ENCODE measurements around the gene MEN1.

MEN1 gene

GRCh38 chr11:64788321-64789215 is 21.8 kb downstream of the MEN1 start:
- Histone ChIP-seq H4K20me1 (ENCODE audit: insufficient read depth, low read length) (no peaks in the 10 kb centered on the region), H3K27ac (ENCODE audit: low read length) (no peak overlapping the region), H2AFZ (ENCODE audit: low read length) (no peak overlapping the region), H3K4me1 (ENCODE audit: low read length) (no peaks in the 10 kb centered on the region), H3K9me2 (replicated peaks; ENCODE audit: insufficient read depth, low read length) (no peaks in the 10 kb centered on the region), H3K4me2 (ENCODE audit: low read depth, low read length) (no peak overlapping the region), H3K9me3 (replicated peaks; ENCODE audit: insufficient read depth, low read length) (no peaks in the 10 kb centered on the region), H3K4me3 (ENCODE audit: low read length) (no peak overlapping the region), H3F3A (ENCODE audit: insufficient read depth, low read length) (no peaks in the 10 kb centered on the region), H3K79me2 (ENCODE audit: low read length) (no peaks in the 10 kb centered on the region), H3K9ac (ENCODE audit: low read length) (no peak overlapping the region), H3K36me3 (replicated peaks; ENCODE audit: insufficient read depth, low read length) (no peaks in the 10 kb centered on the region), H3K27me3 (replicated peaks; ENCODE audit: insufficient read depth, low read length) (no peaks in the 10 kb centered on the region)
- TF ChIP-seq CTCF (IDR thresholded peaks at IDR 0.05; ENCODE audit: low read length) = no peak
- TF ChIP-seq EZH2 (optimal IDR thresholded peaks at IDR 0.05; ENCODE audit: low read depth, low read length) = no peak
- no peak for TF ChIP-seq EZH2phosphoT487 (IDR thresholded peaks at IDR 0.05; ENCODE audit: low read length)
- DNase-seq = no peak

GRCh38 chr11:64787526-64788320 is 22.6 kb downstream of the MEN1 start:
- peak; percentile 47 for DNase-seq
- no peaks in the 10 kb centered on the region for H3K4me1 ChIP-seq (ENCODE audit: low read length)
- no peaks in the 10 kb centered on the region for H4K20me1 ChIP-seq (ENCODE audit: insufficient read depth, low read length)
- TF ChIP-seq EZH2phosphoT487 (IDR thresholded peaks at IDR 0.05; ENCODE audit: low read length) (no peak), CTCF (IDR thresholded peaks at IDR 0.05; ENCODE audit: low read length) (peak; percentile 69)
- H3K79me2 ChIP-seq (ENCODE audit: low read length) = no peaks in the 10 kb centered on the region
- H3K9me2 ChIP-seq (replicated peaks; ENCODE audit: insufficient read depth, low read length) = no peaks in the 10 kb centered on the region
- no peak overlapping the region for H3K4me3 ChIP-seq (ENCODE audit: low read length)
- no peaks in the 10 kb centered on the region for H3K9me3 ChIP-seq (replicated peaks; ENCODE audit: insufficient read depth, low read length)
- H3K4me2 ChIP-seq (ENCODE audit: low read depth, low read length) = no peak overlapping the region
- H2AFZ ChIP-seq (ENCODE audit: low read length) = no peak overlapping the region
- no peaks in the 10 kb centered on the region for H3K27me3 ChIP-seq (replicated peaks; ENCODE audit: insufficient read depth, low read length)
- no peaks in the 10 kb centered on the region for H3K36me3 ChIP-seq (replicated peaks; ENCODE audit: insufficient read depth, low read length)
- no peak overlapping the region for H3K27ac ChIP-seq (ENCODE audit: low read length)
- no peak overlapping the region for H3K9ac ChIP-seq (ENCODE audit: low read length)
- no peaks in the 10 kb centered on the region for H3F3A ChIP-seq (ENCODE audit: insufficient read depth, low read length)

GRCh38 chr11:64786308-64786707 is 24.0 kb downstream of the MEN1 start:
- Histone ChIP-seq H3K79me2 (ENCODE audit: low read length) (no peaks in the 10 kb centered on the region), H3F3A (ENCODE audit: insufficient read depth, low read length) (no peaks in the 10 kb centered on the region), H3K9ac (ENCODE audit: low read length) (no peak overlapping the region), H3K27me3 (replicated peaks; ENCODE audit: insufficient read depth, low read length) (no peaks in the 10 kb centered on the region), H3K9me2 (replicated peaks; ENCODE audit: insufficient read depth, low read length) (no peaks in the 10 kb centered on the region), H3K36me3 (replicated peaks; ENCODE audit: insufficient read depth, low read length) (no peaks in the 10 kb centered on the region), H3K9me3 (replicated peaks; ENCODE audit: insufficient read depth, low read length) (no peaks in the 10 kb centered on the region), H3K27ac (ENCODE audit: low read length) (no peak overlapping the region), H2AFZ (ENCODE audit: low read length) (no peak overlapping the region), H3K4me3 (ENCODE audit: low read length) (no peak overlapping the region), H4K20me1 (ENCODE audit: insufficient read depth, low read length) (no peaks in the 10 kb centered on the region), H3K4me2 (ENCODE audit: low read depth, low read length) (no peak overlapping the region), H3K4me1 (ENCODE audit: low read length) (no peaks in the 10 kb centered on the region)
- TF ChIP-seq EZH2phosphoT487 (IDR thresholded peaks at IDR 0.05; ENCODE audit: low read length) = no peak
- no peak for TF ChIP-seq CTCF (IDR thresholded peaks at IDR 0.05; ENCODE audit: low read length)
- no peak for TF ChIP-seq EZH2 (optimal IDR thresholded peaks at IDR 0.05; ENCODE audit: low read depth, low read length)
- DNase-seq = no peak
